B cell (primary cell): ENCODE measurements around the gene USO1.

Experiments used
- EZH2 ChIP-seq: IDR thresholded peaks from 2 replicates; pipeline ENCODE4 v1.6.1; 2012; ENCODE audit warnings: borderline replicate concordance, low read depth, mild to moderate bottlenecking, moderate library complexity, low read length; ENCODE audit not compliant: insufficient read depth, poor library complexity, severe bottlenecking
- TF ChIP-seq, protein P1 (sequence below): fragments of 200-600 bp; IDR thresholded peaks from one replicate; pipeline ENCODE4 v1.8.0; 2022; ENCODE audit warnings: antibody characterized with exemption, mild to moderate bottlenecking

DNA sequence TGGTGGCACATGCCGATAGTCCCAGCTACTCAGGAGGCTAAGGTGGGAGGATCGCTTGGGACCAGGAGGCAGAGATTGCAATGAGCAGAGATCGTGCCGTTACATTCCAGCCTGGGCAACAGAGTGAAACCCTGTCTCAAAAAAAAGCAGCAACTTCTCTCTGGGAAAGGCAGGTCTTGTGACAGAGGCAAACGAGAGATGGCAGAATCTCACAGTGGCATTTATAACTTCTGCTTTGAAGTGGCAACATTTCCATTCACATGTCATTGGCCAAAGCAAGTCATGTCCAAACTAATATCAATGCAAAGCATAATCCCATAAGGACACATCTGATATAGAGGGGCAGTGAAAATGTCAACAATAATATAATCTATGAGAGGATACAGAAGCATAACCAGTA is 98.0 kb downstream of the USO1 start:
- TF ChIP-seq EZH2: no peak
- TF ChIP-seq, protein P1, sequence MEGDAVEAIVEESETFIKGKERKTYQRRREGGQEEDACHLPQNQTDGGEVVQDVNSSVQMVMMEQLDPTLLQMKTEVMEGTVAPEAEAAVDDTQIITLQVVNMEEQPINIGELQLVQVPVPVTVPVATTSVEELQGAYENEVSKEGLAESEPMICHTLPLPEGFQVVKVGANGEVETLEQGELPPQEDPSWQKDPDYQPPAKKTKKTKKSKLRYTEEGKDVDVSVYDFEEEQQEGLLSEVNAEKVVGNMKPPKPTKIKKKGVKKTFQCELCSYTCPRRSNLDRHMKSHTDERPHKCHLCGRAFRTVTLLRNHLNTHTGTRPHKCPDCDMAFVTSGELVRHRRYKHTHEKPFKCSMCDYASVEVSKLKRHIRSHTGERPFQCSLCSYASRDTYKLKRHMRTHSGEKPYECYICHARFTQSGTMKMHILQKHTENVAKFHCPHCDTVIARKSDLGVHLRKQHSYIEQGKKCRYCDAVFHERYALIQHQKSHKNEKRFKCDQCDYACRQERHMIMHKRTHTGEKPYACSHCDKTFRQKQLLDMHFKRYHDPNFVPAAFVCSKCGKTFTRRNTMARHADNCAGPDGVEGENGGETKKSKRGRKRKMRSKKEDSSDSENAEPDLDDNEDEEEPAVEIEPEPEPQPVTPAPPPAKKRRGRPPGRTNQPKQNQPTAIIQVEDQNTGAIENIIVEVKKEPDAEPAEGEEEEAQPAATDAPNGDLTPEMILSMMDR: no peak
